ENCODE data around the gene MS4A8. TPM values are rescaled to one million over a fixed set of nuclear protein-coding genes. Genes with fewer than 3 reads are reported as not detected.
A peak's percentile ranks its signal among the peaks of the same experiment; 100 is the strongest.

The MS4A8 gene
- total RNA-seq, 4 donors from 2014 or later, result not detected

DNA sequence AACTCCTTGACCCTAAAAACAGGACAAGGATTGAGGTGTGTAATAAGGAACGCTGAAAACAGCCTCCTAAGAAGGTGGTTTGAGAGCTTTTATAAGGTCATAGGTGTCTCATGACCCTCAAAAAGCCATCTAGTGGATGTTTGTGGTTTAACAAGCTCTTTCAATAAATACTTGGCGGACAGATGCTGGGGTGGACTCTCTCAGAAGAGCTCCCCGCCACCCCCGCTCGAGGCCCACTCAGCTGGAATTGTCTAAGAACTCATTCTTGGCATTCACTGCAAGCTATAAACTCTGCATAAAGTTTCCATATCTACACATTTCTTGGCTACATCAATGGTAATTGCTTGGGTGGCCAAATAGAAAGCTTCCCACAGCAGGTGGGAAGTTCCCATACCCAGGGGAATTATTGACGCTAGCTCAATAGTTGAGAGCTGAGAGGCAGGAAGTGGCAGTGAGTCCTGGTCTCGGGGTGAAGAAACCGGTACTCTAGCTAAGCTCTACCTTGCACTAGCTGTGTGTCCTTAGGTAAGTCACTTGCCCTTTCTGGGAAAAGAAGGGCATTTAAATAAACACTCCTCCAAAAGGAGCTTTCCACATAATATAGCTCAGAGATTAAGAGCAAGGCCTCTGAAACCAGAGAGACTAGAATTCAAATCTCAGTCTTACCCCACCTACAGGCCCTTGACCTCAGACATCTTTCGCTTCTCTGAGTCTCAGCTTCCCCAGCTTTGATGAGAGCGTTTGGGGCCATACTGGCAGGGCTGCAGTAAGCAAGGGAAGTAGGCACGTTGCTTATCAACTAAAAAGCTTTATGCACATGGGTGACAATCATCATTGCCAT is 63.7 kb downstream of the MS4A8 start:
- no peak for DNase-seq
- WGBS, 2 donors, result 65 to 73% methylated on average over 11 of the region's 11 CpGs
- intact Hi-C loops (cut with DNase I), result no loop called here
- Histone ChIP-seq H3K4me3 (no peak overlapping the region), H3K27ac (no peak overlapping the region), H3K27me3 (peaks cover 0 to 53% (median 0%) of the 10 kb centered on the region in 4 donors), H3K4me1 (no peaks in the 10 kb centered on the region), H3K9me3 (no peaks in the 10 kb centered on the region), H3K36me3 (no peaks in the 10 kb centered on the region)
- TF ChIP-seq, protein P1, sequence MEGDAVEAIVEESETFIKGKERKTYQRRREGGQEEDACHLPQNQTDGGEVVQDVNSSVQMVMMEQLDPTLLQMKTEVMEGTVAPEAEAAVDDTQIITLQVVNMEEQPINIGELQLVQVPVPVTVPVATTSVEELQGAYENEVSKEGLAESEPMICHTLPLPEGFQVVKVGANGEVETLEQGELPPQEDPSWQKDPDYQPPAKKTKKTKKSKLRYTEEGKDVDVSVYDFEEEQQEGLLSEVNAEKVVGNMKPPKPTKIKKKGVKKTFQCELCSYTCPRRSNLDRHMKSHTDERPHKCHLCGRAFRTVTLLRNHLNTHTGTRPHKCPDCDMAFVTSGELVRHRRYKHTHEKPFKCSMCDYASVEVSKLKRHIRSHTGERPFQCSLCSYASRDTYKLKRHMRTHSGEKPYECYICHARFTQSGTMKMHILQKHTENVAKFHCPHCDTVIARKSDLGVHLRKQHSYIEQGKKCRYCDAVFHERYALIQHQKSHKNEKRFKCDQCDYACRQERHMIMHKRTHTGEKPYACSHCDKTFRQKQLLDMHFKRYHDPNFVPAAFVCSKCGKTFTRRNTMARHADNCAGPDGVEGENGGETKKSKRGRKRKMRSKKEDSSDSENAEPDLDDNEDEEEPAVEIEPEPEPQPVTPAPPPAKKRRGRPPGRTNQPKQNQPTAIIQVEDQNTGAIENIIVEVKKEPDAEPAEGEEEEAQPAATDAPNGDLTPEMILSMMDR (IDR thresholded peaks at IDR 0.05), result peak in 1 of 6 experiments; percentile 20
- TF ChIP-seq POLR2A (IDR thresholded peaks at IDR 0.05), result no peak

DNA sequence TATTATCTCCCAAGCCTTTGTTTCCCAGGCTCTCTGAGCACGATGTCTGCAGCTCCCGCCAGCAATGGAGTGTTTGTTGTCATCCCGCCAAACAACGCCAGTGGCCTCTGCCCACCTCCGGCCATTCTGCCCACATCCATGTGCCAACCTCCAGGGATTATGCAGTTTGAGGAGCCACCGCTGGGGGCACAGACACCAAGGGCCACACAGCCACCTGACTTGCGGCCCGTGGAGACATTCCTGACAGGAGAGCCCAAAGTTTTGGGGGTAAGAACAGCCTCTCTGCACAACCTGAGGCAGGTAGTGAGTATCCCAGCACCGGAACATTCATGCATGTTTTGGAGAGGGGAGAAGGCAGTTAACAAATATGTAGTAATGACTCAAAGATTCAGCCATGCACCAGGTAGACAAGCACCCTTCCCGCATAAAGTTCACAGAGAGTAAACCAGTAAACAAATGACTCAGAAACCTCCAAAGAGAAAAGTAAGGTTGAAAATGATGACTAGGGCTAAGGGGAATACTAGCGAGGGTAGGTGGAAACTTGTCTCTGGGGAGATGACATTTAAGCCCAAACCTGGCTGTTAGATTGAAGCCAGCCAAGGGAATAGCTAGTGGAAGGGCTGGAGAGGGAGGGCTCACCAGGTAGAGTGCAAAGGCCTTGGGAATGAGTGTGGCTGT is 64.4 kb downstream of the MS4A8 start:
- Histone ChIP-seq H3K27ac (no peak overlapping the region), H3K27me3 (peaks cover 0 to 54% (median 0%) of the 10 kb centered on the region in 4 donors), H3K36me3 (no peaks in the 10 kb centered on the region), H3K9me3 (no peaks in the 10 kb centered on the region), H3K4me3 (no peak overlapping the region), H3K4me1 (no peaks in the 10 kb centered on the region)
- 76 to 84% methylated on average over 5 to 7 of the region's 11 CpGs for WGBS, 2 donors
- DNase-seq, result no peak
- intact Hi-C loops (cut with DNase I), result no loop called here
- TF ChIP-seq, protein P1 (IDR thresholded peaks at IDR 0.05), result no peak
- TF ChIP-seq POLR2A (IDR thresholded peaks at IDR 0.05), result no peak

DNA sequence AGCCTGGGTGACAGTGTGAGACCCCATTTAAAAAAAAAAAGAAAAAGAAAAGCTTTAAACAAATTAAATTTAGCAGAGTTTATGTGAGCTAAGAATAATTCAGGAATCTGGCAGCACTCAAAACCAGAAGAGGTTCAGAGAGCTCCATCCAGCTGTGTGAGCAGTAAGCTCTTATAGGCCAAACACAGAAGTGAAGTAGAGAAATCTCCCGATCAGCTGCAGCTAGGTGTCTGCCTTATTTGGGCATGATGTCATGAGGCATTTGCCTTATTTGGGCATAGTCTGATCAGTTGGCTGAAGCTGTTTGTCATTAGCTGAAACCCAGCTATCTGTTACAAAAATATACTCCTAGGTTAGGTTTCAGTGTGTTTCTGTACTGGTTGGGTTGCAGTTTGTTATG is 65.5 kb downstream of the MS4A8 start:
- intact Hi-C loops (cut with DNase I), result no loop called here
- no peak overlapping the region for H3K4me3 ChIP-seq
- DNase-seq, result no peak
- no peaks in the 10 kb centered on the region for H3K9me3 ChIP-seq
- H3K27ac ChIP-seq, result no peak overlapping the region
- TF ChIP-seq POLR2A (IDR thresholded peaks at IDR 0.05), result no peak
- TF ChIP-seq, protein P1 (IDR thresholded peaks at IDR 0.05), result no peak
- 25 to 30% methylated on average over 1 of the region's 1 CpG for WGBS, 2 donors
- peaks cover 0 to 47% (median 0%) of the 10 kb centered on the region in 4 donors for H3K27me3 ChIP-seq
- H3K36me3 ChIP-seq, result no peaks in the 10 kb centered on the region
- no peaks in the 10 kb centered on the region for H3K4me1 ChIP-seq

DNA sequence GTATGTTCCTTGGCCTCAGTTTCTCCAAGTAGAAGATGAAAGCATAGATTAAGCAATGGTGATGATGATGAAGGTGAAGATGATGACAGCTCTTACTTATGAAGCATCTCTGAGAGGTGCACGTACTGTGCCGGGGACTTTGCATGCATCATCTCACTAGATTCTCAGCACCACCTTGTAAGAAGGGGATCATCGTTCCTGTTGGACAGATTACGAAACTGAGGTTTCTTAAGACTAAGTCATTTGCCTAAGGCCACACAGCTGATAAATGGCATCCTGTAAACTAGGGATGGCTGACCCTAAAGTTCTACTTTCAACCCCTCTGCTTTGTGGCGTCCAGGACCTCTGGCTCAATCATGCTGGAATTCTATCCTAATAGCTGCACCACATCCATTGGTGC is 65.9 kb downstream of the MS4A8 start:
- H3K4me3 ChIP-seq, result no peak overlapping the region
- no peaks in the 10 kb centered on the region for H3K4me1 ChIP-seq
- no peaks in the 10 kb centered on the region for H3K9me3 ChIP-seq
- no peaks in the 10 kb centered on the region for H3K36me3 ChIP-seq
- WGBS, 2 donors, result 69 to 83% methylated on average over 4 to 5 of the region's 5 CpGs
- intact Hi-C loops (cut with DNase I), result no loop called here
- TF ChIP-seq, protein P1 (IDR thresholded peaks at IDR 0.05), result no peak
- TF ChIP-seq POLR2A (IDR thresholded peaks at IDR 0.05), result no peak
- H3K27ac ChIP-seq, result no peak overlapping the region
- H3K27me3 ChIP-seq, result peaks cover 0 to 46% (median 0%) of the 10 kb centered on the region in 4 donors
- no peak for DNase-seq

Other genes with a start within 250 kb of the MS4A8 start
- gene MS4A1, start 243.8 kb upstream of the MS4A8 start, total RNA-seq, result 1 to 10 TPM in 1 of 4 donors, under 1 TPM in 1, not detected in 2; 0.38 to 1.2 TPM
- gene MS4A12, start 206.8 kb upstream of the MS4A8 start, total RNA-seq, result not detected
- not detected for gene MS4A13, start 184.2 kb upstream of the MS4A8 start, total RNA-seq
- gene MS4A18, start 25.1 kb downstream of the MS4A8 start, total RNA-seq, result not detected
- not detected for gene MS4A15, start 57.3 kb downstream of the MS4A8 start, total RNA-seq
- gene MS4A10, start 85.7 kb downstream of the MS4A8 start, total RNA-seq, result not detected
- gene CCDC86, start 142.5 kb downstream of the MS4A8 start, total RNA-seq, result 10 to 100 TPM; 11.8 to 38.0 (median 24.4) TPM
- 1 to 10 TPM in 1 of 4 donors, under 1 TPM in 2, not detected in 1; 0.31 to 2.7 (median 0.85) TPM for gene PTGDR2, start 156.3 kb downstream of the MS4A8 start, total RNA-seq
- gene ZP1, start 167.9 kb downstream of the MS4A8 start, total RNA-seq, result not detected
- gene PRPF19, start 207.0 kb downstream of the MS4A8 start, total RNA-seq, result 10 to 100 TPM; 65.0 to 90.2 (median 84.1) TPM
- gene TMEM109, start 214.5 kb downstream of the MS4A8 start, total RNA-seq, result 100 to 1,000 TPM in 1 of 4 donors, 10 to 100 TPM in 3; 66.7 to 115 (median 89.0) TPM
- 10 to 100 TPM; 11.8 to 52.7 (median 17.8) TPM for gene TMEM132A, start 224.8 kb downstream of the MS4A8 start, total RNA-seq

Data from esophagus squamous epithelium (tissue), 5 donors.